ENCODE results near the gene CDYL2.

CDYL2 gene

DNA sequence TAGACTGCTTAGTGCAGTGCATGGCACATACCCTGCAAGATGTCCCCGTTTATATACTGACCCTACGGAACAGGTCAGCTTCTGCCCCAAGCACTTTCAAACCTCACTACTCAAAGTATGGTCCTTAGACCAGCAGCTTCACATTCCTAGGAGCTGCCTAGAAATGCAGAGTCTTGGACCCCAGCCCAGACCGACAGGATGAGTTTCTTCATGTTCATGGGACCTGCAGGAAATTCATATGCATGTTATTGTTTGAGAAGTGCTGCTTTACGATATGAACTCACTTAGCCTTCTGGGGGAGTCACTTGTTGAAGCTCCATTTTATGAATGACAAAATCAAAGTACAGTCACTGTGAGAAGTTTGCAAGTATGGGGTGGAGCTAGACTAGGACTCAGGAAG is 181.0 kb downstream of the CDYL2 start:
- Histone ChIP-seq H3K27me3 (ENCODE audit: control insufficient read depth, insufficient read depth, low read length) (no peaks in the 10 kb centered on the region), H3K4me3 (ENCODE audit: low read length) (no peak overlapping the region), H3K9ac (ENCODE audit: low read length) (no peak overlapping the region), H3K36me3 (ENCODE audit: control insufficient read depth, insufficient read depth, low read length) (no peaks in the 10 kb centered on the region), H3K4me1 (ENCODE audit: control insufficient read depth, insufficient read depth, low read length) (no peaks in the 10 kb centered on the region), H3K9me3 (ENCODE audit: control insufficient read depth, low read length) (no peaks in the 10 kb centered on the region)

GRCh38 chr16:80622007-80622406 is 182.4 kb downstream of the CDYL2 start:
- no peak overlapping the region for H3K4me3 ChIP-seq (ENCODE audit: low read length)
- H3K9me3 ChIP-seq (ENCODE audit: control insufficient read depth, low read length), result no peaks in the 10 kb centered on the region
- no peaks in the 10 kb centered on the region for H3K4me1 ChIP-seq (ENCODE audit: control insufficient read depth, insufficient read depth, low read length)
- no peaks in the 10 kb centered on the region for H3K36me3 ChIP-seq (ENCODE audit: control insufficient read depth, insufficient read depth, low read length)
- H3K9ac ChIP-seq (ENCODE audit: low read length), result no peak overlapping the region
- H3K27me3 ChIP-seq (ENCODE audit: control insufficient read depth, insufficient read depth, low read length), result no peaks in the 10 kb centered on the region

GRCh38 chr16:80620736-80621605 is 183.4 kb downstream of the CDYL2 start:
- no peaks in the 10 kb centered on the region for H3K4me1 ChIP-seq (ENCODE audit: control insufficient read depth, insufficient read depth, low read length)
- no peaks in the 10 kb centered on the region for H3K36me3 ChIP-seq (ENCODE audit: control insufficient read depth, insufficient read depth, low read length)
- no peaks in the 10 kb centered on the region for H3K9me3 ChIP-seq (ENCODE audit: control insufficient read depth, low read length)
- no peak overlapping the region for H3K4me3 ChIP-seq (ENCODE audit: low read length)
- no peak overlapping the region for H3K9ac ChIP-seq (ENCODE audit: low read length)
- no peaks in the 10 kb centered on the region for H3K27me3 ChIP-seq (ENCODE audit: control insufficient read depth, insufficient read depth, low read length)

- H3K27me3 ChIP-seq (ENCODE audit: control insufficient read depth, insufficient read depth, low read length), result no peaks in the 10 kb centered on the region
- no peak overlapping the region for H3K4me3 ChIP-seq (ENCODE audit: low read length)
- H3K9ac ChIP-seq (ENCODE audit: low read length), result no peak overlapping the region
- H3K4me1 ChIP-seq (ENCODE audit: control insufficient read depth, insufficient read depth, low read length), result no peaks in the 10 kb centered on the region
- no peaks in the 10 kb centered on the region for H3K36me3 ChIP-seq (ENCODE audit: control insufficient read depth, insufficient read depth, low read length)
- no peaks in the 10 kb centered on the region for H3K9me3 ChIP-seq (ENCODE audit: control insufficient read depth, low read length)
These were observed 184.6 kb downstream of the CDYL2 start for GRCh38 chr16:80619824-80620223.

GRCh38 chr16:80618862-80619648 is 185.3 kb downstream of the CDYL2 start:
- H3K4me3 ChIP-seq (ENCODE audit: low read length), result no peak overlapping the region
- H3K9ac ChIP-seq (ENCODE audit: low read length), result no peak overlapping the region
- no peaks in the 10 kb centered on the region for H3K27me3 ChIP-seq (ENCODE audit: control insufficient read depth, insufficient read depth, low read length)
- peaks cover 3% of the 10 kb centered on the region for H3K4me1 ChIP-seq (ENCODE audit: control insufficient read depth, insufficient read depth, low read length)
- no peaks in the 10 kb centered on the region for H3K9me3 ChIP-seq (ENCODE audit: control insufficient read depth, low read length)
- no peaks in the 10 kb centered on the region for H3K36me3 ChIP-seq (ENCODE audit: control insufficient read depth, insufficient read depth, low read length)

- Histone ChIP-seq H3K9ac (ENCODE audit: low read length) (no peak overlapping the region), H3K36me3 (ENCODE audit: control insufficient read depth, insufficient read depth, low read length) (no peaks in the 10 kb centered on the region), H3K4me1 (ENCODE audit: control insufficient read depth, insufficient read depth, low read length) (peaks cover 4% of the 10 kb centered on the region), H3K27me3 (ENCODE audit: control insufficient read depth, insufficient read depth, low read length) (no peaks in the 10 kb centered on the region), H3K4me3 (ENCODE audit: low read length) (no peak overlapping the region), H3K9me3 (ENCODE audit: control insufficient read depth, low read length) (no peaks in the 10 kb centered on the region)
These were observed 188.0 kb downstream of the CDYL2 start for GRCh38 chr16:80616362-80616761.

GRCh38 chr16:80615735-80616134 is 188.7 kb downstream of the CDYL2 start:
- no peaks in the 10 kb centered on the region for H3K27me3 ChIP-seq (ENCODE audit: control insufficient read depth, insufficient read depth, low read length)
- H3K36me3 ChIP-seq (ENCODE audit: control insufficient read depth, insufficient read depth, low read length), result no peaks in the 10 kb centered on the region
- no peak overlapping the region for H3K4me3 ChIP-seq (ENCODE audit: low read length)
- no peaks in the 10 kb centered on the region for H3K9me3 ChIP-seq (ENCODE audit: control insufficient read depth, low read length)
- no peak overlapping the region for H3K9ac ChIP-seq (ENCODE audit: low read length)
- peaks cover 4% of the 10 kb centered on the region for H3K4me1 ChIP-seq (ENCODE audit: control insufficient read depth, insufficient read depth, low read length)

DNA sequence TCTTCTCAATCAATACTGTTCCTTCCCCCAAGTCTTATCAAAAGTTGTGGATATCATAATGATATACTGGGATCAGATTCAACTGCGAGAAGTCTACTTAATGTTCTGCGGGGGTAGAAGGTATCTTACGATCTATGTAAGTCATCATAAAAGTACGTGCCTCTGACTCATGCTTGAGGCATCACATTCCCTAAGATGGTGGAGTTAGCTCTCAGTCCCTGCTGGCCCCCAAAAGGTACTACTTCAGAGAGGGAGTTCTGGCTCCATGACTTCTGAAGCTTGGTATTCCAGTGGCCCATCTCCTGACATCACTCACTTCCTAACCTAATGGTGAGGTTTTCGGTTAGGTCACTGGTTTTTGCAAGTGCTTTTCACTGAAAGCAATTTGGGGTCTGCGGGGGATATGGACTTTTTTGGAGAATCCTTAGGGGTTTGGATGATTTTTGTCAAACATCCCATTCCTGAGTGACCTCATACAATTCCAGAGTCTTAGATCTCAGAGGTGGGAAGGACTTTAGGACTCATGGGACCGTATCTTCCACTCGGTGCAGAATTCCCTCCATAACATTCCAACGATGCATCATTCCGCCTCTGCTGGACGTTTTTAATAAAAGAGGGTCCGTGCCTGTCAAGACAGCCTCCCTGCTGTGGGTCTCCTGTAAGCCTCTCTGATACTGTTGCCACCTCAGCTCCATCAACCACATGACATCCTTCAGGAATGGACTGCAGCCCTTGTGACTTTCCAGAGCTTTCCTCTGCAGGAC is 189.3 kb downstream of the CDYL2 start:
- no peak overlapping the region for H3K4me3 ChIP-seq (ENCODE audit: low read length)
- H3K4me1 ChIP-seq (ENCODE audit: control insufficient read depth, insufficient read depth, low read length), result peaks cover 4% of the 10 kb centered on the region
- H3K9ac ChIP-seq (ENCODE audit: low read length), result no peak overlapping the region
- no peaks in the 10 kb centered on the region for H3K9me3 ChIP-seq (ENCODE audit: control insufficient read depth, low read length)
- no peaks in the 10 kb centered on the region for H3K36me3 ChIP-seq (ENCODE audit: control insufficient read depth, insufficient read depth, low read length)
- no peaks in the 10 kb centered on the region for H3K27me3 ChIP-seq (ENCODE audit: control insufficient read depth, insufficient read depth, low read length)

DNA sequence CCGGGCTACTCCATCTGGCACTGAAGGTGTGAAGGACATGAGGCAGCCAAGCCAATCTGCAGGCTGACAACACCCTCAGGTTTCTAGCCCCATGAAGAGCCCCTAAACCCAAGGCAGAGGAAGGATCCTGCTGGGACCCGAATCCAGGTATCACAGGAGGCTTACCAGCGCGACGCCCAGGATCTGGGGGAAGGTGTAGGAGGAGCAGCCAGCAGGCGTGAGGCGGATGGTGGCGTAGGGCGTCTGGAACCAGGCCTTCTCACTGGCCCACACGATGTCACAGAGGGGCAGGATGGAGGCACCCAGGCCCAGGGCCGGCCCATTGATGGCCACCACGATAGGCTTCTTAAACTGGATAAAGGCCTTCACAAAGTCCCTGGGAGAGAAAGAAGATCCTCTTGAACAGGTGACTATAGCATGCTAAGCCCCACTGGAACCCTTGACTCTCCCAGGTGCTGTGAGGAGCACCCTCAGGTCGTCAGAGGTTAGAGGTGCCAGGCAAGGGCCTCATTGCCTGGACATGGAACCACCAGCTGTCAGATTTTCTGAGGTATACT is 191.9 kb downstream of the CDYL2 start:
- H3K4me3 ChIP-seq (ENCODE audit: low read length), result no peak overlapping the region
- no peaks in the 10 kb centered on the region for H3K9me3 ChIP-seq (ENCODE audit: control insufficient read depth, low read length)
- no peak overlapping the region for H3K9ac ChIP-seq (ENCODE audit: low read length)
- no peaks in the 10 kb centered on the region for H3K27me3 ChIP-seq (ENCODE audit: control insufficient read depth, insufficient read depth, low read length)
- H3K4me1 ChIP-seq (ENCODE audit: control insufficient read depth, insufficient read depth, low read length), result peaks cover 4% of the 10 kb centered on the region
- no peaks in the 10 kb centered on the region for H3K36me3 ChIP-seq (ENCODE audit: control insufficient read depth, insufficient read depth, low read length)

GRCh38 chr16:80611930-80612327 is 192.5 kb downstream of the CDYL2 start:
- H3K9ac ChIP-seq (ENCODE audit: low read length), result no peak overlapping the region
- no peaks in the 10 kb centered on the region for H3K9me3 ChIP-seq (ENCODE audit: control insufficient read depth, low read length)
- H3K27me3 ChIP-seq (ENCODE audit: control insufficient read depth, insufficient read depth, low read length), result no peaks in the 10 kb centered on the region
- no peak overlapping the region for H3K4me3 ChIP-seq (ENCODE audit: low read length)
- H3K4me1 ChIP-seq (ENCODE audit: control insufficient read depth, insufficient read depth, low read length), result peaks cover 4% of the 10 kb centered on the region
- no peaks in the 10 kb centered on the region for H3K36me3 ChIP-seq (ENCODE audit: control insufficient read depth, insufficient read depth, low read length)

- H3K36me3 ChIP-seq (ENCODE audit: control insufficient read depth, insufficient read depth, low read length), result no peaks in the 10 kb centered on the region
- H3K9ac ChIP-seq (ENCODE audit: low read length), result no peak overlapping the region
- no peak overlapping the region for H3K4me3 ChIP-seq (ENCODE audit: low read length)
- no peaks in the 10 kb centered on the region for H3K9me3 ChIP-seq (ENCODE audit: control insufficient read depth, low read length)
- H3K4me1 ChIP-seq (ENCODE audit: control insufficient read depth, insufficient read depth, low read length), result peaks cover 4% of the 10 kb centered on the region
- H3K27me3 ChIP-seq (ENCODE audit: control insufficient read depth, insufficient read depth, low read length), result no peaks in the 10 kb centered on the region
These were observed 193.0 kb downstream of the CDYL2 start for GRCh38 chr16:80611171-80611929.
